Subcutaneous adipose tissue (tissue), 4 donors: ENCODE data around the gene STC2. TPM values are rescaled to one million over a fixed set of nuclear protein-coding genes. Genes with fewer than 3 reads are reported as not detected.

Experiments
- total RNA-seq, 4 donors: library from RNA; depleted of rRNA; stranded (reverse); fragments of >200 nt; gene quantifications; one replicate each; pipeline ENCODE4 v1.1.0, GENCODE V29; 2016
- TF ChIP-seq, protein P1 (sequence below): fragments of 450-650 bp; IDR thresholded peaks from one replicate; pipeline ENCODE4 v1.5.1; 2016; ENCODE audit warnings: low read depth, mild to moderate bottlenecking, control low read depth, antibody characterized with exemption, moderate library complexity

Gene STC2
- total RNA-seq, 4 donors from 2014 or later: 2.4 to 15.0 (median 4.2) TPM

DNA sequence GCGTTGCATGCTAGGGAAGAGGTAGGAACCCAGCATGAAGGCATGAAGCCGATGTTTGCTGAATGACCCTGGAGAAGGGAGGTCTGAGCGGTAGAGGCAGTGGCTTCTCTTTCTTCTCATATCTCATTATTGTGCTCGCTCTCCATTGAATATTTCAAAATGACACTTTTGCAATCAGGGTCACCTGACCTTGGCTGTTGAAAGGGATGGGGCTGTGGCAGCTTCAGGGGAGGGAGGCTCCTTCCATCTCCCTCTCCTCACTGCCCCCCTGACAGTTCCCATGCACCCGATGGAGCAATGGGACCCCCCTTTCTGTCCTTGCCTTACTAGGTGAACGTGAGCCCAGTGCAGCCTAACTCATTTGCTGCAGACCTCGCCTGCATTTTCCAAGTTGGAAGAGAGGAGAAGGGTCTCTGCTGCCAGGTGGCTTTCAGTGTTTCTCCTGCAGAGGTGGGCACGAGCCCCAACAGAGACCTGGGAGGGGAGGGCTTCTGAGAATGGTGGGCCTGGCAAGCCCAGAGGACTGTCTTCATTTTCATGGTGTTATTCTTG lies 17.9 kb downstream of the STC2 start:
- TF ChIP-seq, protein P1, sequence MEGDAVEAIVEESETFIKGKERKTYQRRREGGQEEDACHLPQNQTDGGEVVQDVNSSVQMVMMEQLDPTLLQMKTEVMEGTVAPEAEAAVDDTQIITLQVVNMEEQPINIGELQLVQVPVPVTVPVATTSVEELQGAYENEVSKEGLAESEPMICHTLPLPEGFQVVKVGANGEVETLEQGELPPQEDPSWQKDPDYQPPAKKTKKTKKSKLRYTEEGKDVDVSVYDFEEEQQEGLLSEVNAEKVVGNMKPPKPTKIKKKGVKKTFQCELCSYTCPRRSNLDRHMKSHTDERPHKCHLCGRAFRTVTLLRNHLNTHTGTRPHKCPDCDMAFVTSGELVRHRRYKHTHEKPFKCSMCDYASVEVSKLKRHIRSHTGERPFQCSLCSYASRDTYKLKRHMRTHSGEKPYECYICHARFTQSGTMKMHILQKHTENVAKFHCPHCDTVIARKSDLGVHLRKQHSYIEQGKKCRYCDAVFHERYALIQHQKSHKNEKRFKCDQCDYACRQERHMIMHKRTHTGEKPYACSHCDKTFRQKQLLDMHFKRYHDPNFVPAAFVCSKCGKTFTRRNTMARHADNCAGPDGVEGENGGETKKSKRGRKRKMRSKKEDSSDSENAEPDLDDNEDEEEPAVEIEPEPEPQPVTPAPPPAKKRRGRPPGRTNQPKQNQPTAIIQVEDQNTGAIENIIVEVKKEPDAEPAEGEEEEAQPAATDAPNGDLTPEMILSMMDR: no peak

DNA sequence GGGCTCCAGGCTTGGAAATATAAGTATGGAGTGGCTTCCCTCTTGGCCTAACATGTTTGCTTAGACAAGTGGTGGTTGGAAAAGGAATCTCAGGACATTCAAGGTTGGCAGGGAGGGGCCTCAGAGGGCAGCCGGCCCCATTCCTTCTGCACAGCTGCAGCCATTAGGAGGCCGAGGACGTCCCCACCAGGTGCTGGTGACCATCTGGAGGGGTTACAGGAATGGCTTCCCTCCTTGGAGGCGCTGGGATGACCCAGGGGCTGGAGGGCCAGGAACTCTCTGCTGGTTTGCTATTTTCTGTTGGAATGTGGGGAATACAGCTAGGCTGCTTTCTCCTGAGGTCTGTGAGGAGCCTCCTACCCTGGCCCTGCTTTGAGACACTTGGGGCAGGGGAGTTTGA lies 18.5 kb downstream of the STC2 start:
- TF ChIP-seq, protein P1: no peak

DNA sequence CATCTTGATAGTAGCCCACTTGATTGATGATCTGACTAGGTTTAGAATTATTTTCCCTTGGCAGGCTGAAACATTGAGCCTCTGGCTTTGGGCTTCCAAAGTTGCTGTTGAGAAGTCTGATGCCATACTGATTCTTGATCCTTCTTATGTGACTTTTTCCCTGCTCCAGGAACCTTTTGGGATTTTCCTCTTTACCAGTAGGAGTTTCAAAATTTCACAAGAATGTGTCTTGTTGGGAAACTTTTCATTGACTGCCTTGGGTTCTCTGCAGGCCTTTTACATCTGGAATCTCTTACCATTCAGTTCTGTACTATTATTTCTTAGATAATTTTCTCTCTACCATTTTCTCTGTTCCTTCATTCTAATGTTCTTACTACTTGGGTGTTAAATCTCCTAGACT lies 20.0 kb downstream of the STC2 start:
- TF ChIP-seq, protein P1: no peak

DNA sequence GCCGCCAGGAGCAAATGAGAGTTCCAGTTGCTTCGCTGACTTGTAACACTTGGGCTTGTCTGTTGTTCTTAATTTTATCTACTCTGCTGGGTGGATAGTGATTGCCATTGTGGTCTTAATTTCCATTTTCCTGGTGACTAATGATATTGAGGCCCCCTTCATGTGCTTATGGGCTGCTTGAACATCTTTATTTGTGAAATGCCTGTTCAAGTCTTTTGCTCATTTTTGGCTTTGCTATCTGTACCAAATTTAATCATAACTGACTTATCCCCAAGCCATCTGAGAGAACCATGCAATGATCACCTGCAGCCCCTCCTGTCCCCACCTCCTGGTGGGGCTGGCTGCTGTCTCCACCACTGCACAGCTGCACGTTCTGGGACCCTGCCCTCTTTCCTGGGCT lies 20.5 kb downstream of the STC2 start:
- TF ChIP-seq, protein P1: no peak

DNA sequence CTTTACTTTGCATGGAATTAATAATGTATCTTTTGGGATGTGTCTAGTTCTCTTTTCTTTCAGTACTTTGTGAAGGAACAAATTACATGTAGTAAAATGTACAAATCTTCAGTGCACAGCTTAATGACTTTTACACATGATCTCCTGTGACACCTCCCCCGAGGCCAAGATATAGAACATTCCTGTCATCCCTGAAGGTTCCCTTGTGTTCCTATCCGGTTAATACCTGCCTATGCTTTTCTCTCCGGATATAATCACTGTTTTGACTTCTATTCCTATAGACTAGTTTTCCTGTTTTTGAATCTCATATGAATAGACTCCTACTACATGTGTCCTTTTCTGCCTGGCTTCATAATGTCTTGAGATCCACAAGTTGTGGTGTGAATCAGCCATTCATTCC lies 21.5 kb downstream of the STC2 start:
- TF ChIP-seq, protein P1: no peak

DNA sequence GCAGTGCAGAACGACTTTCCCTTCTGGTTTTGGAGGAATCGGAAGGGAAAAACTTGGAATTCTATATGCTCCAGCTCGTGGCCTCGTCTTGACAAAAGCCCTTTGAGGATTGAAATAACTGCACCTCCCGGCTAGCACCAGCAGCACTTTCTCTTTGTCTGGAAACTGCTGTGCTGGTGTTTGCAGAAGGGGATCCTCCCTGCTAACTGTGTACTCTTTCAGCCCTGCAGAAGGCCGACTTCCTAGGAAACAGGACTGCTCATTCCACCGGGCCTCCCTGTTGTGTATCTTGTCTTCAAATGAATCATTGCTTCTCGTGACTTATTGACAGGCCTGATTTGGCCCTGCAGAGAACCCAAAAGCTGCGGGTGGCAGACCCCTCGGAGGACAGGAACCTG lies 23.6 kb downstream of the STC2 start:
- TF ChIP-seq, protein P1: no peak

DNA sequence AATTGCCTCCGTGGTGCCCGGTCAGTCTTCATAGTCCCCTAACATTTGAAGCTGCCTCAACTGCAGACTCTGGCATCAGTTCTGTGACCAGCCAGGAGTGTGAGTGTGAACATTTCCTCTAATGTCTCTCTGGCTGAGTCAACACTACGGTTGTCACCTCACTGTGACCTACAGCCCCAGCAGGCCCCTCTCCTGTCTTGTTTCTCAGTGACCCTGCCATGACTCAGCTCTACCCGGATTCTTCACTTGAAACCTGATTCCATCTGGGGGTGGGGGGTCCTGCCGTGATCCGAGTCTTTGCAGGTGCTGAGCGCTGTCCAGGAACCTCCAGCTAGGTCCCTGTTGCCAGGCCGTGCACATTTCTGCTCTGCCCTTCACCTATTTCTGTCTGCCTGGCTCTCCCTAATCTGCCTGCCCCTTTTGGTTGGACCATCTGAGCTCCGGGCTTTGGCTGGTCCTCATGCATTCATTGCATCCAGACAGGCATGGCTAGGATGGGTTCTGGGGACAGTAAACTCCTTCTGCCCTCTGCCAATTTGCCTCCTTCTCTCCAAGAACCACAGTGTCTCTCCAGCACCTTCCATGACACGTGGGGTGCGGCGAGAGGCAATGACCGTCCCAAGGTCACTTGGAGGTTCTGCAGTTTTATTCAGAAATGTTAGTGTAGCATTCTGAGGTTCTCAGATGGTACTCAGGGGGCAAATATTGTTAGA lies 24.2 kb downstream of the STC2 start:
- TF ChIP-seq, protein P1: no peak
